NCI-H510A treated with DMSO at 0.1 percent for 48 hours (cell line): ENCODE results near the gene PLEKHS1.
"Not testable (repeated sequence)": the region's sequence is repeated elsewhere in the genome, so short reads cannot be mapped to it uniquely, and the experiment has no call there.

ENCODE experiments used
- DNase-seq: peaks from one replicate; lab custom pipeline; 2025; lab: John Stamatoyannopoulos, UW

PLEKHS1 gene

DNA sequence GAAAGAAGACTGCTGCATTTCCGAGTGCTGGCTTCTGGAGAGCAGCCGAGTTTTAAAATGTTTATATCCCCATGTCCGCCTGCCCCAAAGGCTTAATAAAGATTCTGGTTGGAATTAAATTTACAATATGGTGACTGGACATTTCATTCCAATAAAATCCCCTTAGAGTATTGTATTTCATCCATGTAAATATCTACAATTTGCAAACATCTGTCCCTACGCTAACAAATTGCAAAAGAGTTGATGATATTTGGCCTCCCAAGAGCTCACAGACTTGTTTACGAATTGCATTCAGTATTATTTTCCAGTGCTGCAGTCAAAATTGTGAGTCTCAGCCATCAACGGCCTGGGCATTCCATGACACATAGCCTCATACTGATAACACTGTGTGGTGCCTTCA is 50.1 kb downstream of the PLEKHS1 start:
- DNase-seq: no peak

DNA sequence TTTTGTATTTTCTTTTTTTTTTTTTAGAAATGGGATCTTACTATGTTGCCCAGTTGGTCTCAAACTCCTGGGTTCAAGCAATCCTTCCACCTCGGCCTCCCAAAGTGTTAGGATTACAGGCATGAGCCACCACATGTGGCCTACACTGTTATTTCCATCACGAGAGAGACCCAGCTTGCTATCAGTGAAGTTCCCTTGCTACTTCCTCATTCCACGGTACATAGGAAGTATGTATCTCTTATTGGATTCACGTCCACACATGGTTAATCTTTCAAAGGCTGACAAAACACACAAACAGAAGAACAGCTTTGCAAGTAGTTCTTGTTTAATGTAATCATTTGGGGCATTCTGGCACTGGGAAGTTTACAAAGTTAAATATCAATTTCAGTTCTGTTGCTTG is 51.5 kb downstream of the PLEKHS1 start:
- no peak for DNase-seq

DNA sequence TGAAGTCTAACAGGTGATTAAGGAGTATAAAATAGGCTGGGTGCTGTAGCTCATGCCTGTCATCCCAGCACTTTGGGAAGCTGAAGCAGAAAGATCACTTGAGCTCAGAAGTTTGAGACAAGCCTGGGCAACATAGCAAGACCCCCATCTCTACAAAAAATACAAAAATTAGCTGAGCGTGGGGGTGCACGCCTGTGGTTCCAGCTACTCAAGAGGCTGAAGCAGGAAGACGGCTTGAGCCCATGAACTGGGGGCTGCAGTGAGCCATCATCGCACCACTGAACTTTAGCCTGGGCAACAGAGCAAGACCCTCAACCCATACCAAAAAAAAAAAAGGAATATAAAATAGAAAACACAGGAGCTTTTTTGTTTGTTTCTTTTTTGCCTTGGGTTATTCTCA is 55.0 kb downstream of the PLEKHS1 start:
- no peak for DNase-seq

DNA sequence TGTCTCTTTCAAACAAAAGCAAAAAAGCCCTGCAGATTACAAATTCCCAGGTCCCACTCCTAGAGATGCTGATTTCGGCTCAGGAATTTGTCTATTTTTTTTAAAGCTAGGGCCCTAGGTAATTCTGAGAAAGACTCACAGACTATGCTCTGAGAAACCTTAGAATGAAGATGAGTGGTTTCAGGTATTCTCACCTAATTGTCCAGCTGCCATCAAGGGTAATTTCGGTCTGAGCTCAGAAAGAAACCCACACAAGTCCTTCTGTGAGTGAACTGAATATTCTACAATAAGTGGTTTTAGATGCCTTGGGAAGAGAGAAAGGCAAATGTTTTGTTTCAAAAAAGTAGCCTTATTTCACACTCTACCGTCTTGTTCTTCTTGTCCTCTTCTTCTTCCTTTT is 56.7 kb downstream of the PLEKHS1 start:
- no peak for DNase-seq

DNA sequence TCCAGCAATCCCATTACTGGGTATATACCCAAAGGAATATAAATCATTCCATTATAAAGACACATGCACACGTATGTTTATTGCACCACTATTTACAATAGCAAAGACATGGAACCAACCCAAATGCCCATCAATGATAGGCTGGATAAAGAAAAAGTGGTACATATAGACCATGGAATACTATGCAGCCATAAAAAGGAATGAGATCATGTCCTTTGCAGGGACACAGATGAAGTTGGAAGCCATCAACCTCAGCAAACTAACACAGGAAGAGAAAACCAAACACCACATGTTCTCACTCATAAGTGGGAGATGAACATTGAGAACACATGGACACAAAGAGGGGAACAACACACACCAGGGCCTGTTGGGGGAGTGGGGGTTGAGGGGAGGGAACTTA is 63.2 kb downstream of the PLEKHS1 start:
- not testable (repeated sequence) for DNase-seq

DNA sequence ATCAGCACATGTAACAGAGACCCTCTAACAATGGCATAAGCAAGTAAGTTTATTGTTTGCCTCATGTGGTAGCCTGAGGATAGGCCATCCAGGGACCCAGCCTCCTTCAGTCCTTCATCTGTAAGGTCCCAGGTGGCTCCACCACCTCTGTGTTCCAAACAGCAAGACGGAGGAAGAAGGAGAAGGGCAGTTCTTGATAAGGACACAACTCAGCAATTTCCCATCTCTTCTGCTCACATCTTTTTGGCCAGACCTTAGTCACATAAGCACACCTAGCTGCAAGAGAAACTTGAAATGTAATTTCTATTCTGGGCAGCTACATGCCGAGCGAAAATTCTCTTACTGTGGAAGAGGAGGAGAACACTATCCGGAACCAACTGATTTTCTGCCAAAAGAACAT is 68.5 kb downstream of the PLEKHS1 start:
- no peak for DNase-seq

DNA sequence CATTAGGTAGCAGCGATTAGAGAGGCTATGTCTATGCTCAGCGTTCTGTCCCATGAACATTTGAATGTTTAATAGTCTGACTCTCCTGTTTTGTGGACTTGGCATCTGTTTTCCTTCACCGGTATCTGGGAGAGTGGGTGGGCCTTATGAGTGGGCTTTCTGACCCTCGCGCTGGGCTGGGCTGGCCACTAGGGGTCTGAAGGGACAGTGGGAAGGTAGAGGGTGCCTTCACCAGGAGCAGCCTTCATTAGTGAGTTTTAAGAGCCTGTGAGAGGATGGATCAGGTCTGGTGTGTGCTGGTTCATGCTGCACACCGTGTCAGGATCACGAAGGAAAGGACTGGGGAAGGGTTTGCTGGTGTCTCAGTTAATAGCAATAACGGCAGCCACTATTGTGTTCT is 69.0 kb downstream of the PLEKHS1 start:
- no peak for DNase-seq

DNA sequence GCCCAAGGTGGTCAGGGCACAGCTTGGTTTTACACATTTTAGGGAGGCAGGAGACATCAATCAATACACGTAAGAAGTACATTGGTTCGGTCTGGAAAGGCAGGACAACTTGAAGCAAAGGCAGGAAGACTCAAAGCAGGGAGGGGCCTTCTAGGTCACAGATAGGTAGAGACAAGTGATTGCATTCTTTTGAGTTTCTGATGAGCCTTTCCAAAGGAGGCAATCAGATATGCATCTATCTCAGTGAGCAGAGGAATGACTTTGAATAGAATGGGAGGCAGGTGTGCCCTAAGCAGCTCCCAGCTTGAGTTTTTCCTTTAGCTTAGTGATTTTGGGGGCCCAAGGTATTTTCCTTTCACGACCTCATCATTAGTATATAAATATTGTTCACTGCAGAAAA is 69.8 kb downstream of the PLEKHS1 start:
- DNase-seq: not testable (repeated sequence)

DNA sequence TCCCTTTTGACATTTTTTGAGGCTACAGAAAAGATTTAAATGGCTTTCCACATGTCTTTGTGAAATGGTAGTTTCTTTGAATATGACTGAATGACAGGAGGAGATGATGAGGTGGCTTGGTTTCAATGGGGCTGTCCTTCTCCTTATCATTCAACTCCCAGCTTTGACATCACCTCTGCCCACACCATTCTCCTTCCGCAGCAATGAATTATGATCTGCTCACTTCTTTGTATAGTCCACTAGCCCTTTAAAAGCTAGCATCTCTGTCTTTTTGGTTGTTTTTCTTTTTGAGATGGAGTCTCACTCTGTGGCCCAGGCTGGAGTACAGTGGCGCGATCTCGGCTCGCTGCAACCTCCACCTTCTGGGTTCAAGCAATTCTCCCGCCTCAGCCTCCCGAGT is 70.7 kb downstream of the PLEKHS1 start:
- no peak for DNase-seq

DNA sequence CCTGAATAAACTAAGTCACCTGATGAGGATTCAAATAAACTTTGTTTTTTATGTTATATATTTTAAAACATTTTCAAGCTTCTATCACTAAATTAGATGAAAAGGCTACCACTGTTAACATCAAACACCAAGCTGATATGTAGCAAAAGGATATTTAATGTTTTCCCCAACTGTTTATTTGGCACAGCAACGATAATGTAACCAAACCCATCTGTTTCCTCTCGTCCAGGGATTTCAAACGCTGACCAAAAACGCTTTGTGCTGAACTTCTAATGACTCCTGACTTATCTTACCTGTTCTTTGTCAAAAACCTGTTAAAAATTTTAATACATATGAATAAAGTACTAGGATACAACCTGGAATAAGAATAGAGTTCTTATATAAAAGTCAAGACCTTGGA is 71.9 kb downstream of the PLEKHS1 start:
- no peak for DNase-seq

DNA sequence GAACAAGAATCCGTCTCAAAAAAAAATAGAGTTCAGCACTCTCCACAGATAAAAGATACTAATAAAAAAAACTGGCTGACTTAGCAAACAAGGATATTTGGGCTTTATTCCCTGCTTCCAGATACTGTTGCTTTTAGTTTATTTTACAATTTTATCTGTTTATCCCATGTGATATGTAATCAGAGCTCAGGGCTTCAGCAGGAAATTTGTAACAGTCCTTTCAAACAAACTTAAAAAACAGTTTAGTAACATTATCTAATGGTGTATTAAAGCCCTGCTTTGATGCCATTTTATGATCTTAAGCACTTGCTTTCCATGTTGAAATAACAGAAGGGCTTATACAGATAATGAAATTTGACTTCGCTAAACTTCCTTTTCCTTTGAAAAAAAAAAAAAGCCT is 74.3 kb downstream of the PLEKHS1 start:
- DNase-seq: no peak

DNA sequence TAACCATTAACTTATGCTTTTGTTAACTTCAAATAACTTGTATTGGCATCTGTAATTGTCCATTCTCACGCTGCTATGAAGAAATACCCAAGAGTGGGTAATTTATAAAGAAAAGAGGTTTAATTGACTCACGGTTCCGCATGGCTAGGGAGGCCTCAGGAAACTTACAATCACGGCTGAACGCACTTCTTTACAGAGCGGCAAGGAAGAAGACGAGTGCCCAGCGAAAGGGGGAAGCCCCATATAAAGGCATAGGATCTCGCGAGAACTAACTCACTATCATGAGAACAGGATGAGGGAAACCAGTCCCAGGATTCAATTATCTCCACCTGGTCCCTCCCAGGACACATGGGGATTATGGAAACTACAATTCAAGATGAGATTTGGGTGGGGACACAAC is 77.1 kb downstream of the PLEKHS1 start:
- not testable (repeated sequence) for DNase-seq
